GM12878 (cell line): ENCODE results near the gene LTB4R. TPM values are rescaled to one million over a fixed set of nuclear protein-coding genes. Genes with fewer than 3 reads are reported as not detected.

ENCODE experiments used
- ATAC-seq: fragments of 200-7000 bp; cut with Tn5 transposase; 3 replicates; pipeline ENCODE4 v1.9.1; 2020; ENCODE audit warnings: mild to moderate bottlenecking, moderate library complexity
- BruUV-seq: library from RNA; stranded (reverse); fragments of 400-500 nt; replicated peaks from 2 replicates; lab custom pipeline; 2021; lab: Mats Ljungman, UMichigan
- CTCF ChIA-PET: fragments of 300-600 bp; sonication (Branson Sonifier 250); formaldehyde crosslinking; extraction: SDS; loops from one replicate; lab custom pipeline; 2021; ENCODE audit warnings: inconsistent platforms; lab: Yijun Ruan, JAX
- POLR2A ChIA-PET: fragments of 350-600 bp; formaldehyde crosslinking; extraction: SDS; loops from one replicate; lab custom pipeline; 2021; ENCODE audit warnings: inconsistent platforms; lab: Charles Lee
- RAD21 ChIA-PET: fragments of 300-600 bp; sonication (Branson Sonifier 250); formaldehyde crosslinking; loops from one replicate; lab custom pipeline; 2023; ENCODE audit warnings: antibody characterized with exemption; ENCODE audit not compliant: unreplicated experiment; lab: Charles Lee
- SMC1A ChIA-PET: fragments of 300-600 bp; sonication (Branson Sonifier 250); formaldehyde crosslinking; loops from one replicate; lab custom pipeline; 2023; ENCODE audit not compliant: unreplicated experiment, uncharacterized antibody; lab: Charles Lee
- DNase-seq: peaks from one replicate; pipeline ENCODE4 v3.0.0-alpha.2; 2011; ENCODE audit warnings: low read depth, low spot score
- FAIRE-seq: peaks from 3 replicates; lab custom pipeline; 2011; peaks lifted over from hg19 to GRCh38; lab: Jason Lieb, UNC
- H2AFZ ChIP-seq: 2 replicates; pipeline ENCODE4 v1.6.0; 2011; ENCODE audit warnings: low read depth, low read length, control low read depth; ENCODE audit not compliant: control insufficient read depth
- H3K27ac ChIP-seq: 2 replicates; pipeline ENCODE4 v1.5.1; 2011; ENCODE audit warnings: control low read depth; ENCODE audit not compliant: control insufficient read depth, insufficient read depth
- H3K27me3 ChIP-seq, 2 experiments: replicated peaks in 1 of 2; 2 replicates each; pipeline versions ENCODE4 v1.6.0 to v1.6.1; 2011; ENCODE audit warnings: low read length in 1 of 2; ENCODE audit not compliant: control insufficient read depth in 2 of 2, insufficient read depth in 2 of 2
- H3K36me3 ChIP-seq, 2 experiments: 2 replicates each; pipeline ENCODE4 v1.5.1; 2011; ENCODE audit warnings: low read length in 1 of 2; ENCODE audit not compliant: control insufficient read depth in 2 of 2, insufficient read depth in 2 of 2
- H3K4me1 ChIP-seq: 2 replicates; pipeline ENCODE4 v1.6.1; 2011; ENCODE audit warnings: mild to moderate bottlenecking, low read length, moderate library complexity, mixed read lengths; ENCODE audit not compliant: control insufficient read depth, insufficient read depth
- H3K4me2 ChIP-seq: 2 replicates; pipeline ENCODE4 v1.6.0; 2011; ENCODE audit warnings: control low read depth; ENCODE audit not compliant: control insufficient read depth, insufficient read depth
- H3K4me3 ChIP-seq: fragments of 200-600 bp; sonication (generic); 2 replicates; pipeline ENCODE4 v1.5.1; 2016
- H3K79me2 ChIP-seq: 2 replicates; pipeline ENCODE4 v1.6.0; 2011; ENCODE audit warnings: low read length; ENCODE audit not compliant: control insufficient read depth, insufficient read depth
- H3K9ac ChIP-seq: 2 replicates; pipeline ENCODE4 v1.8.0; 2011; ENCODE audit warnings: low read length, control low read depth, mixed read lengths; ENCODE audit not compliant: control insufficient read depth, insufficient read depth
- H3K9me3 ChIP-seq: replicated peaks from 3 replicates; pipeline ENCODE4 v1.5.1; 2011; ENCODE audit warnings: mild to moderate bottlenecking, low read length; ENCODE audit not compliant: control insufficient read depth, insufficient read depth
- H4K20me1 ChIP-seq: 2 replicates; pipeline ENCODE4 v1.6.0; 2011; ENCODE audit not compliant: control insufficient read depth, insufficient read depth
- MYC ChIP-seq: IDR thresholded peaks from 2 replicates; pipeline ENCODE4 v1.6.1; 2011; ENCODE audit warnings: mild to moderate bottlenecking, low read length, moderate library complexity, inconsistent platforms; ENCODE audit not compliant: insufficient read depth, insufficient replicate concordance, insufficient read length, severe bottlenecking
- POLR2A ChIP-seq: IDR thresholded peaks from 2 replicates; pipeline ENCODE4 v1.6.1; 2011; ENCODE audit warnings: low read depth, mild to moderate bottlenecking, low read length
- SUPT20H ChIP-seq: IDR thresholded peaks from 2 replicates; pipeline ENCODE4 v1.6.1; 2011; ENCODE audit warnings: low read depth, mild to moderate bottlenecking, low read length, moderate library complexity, borderline replicate concordance; ENCODE audit not compliant: control insufficient read depth
- WGBS: methylation state at CpG from one replicate; pipeline ENCODE4 v1.1.6; 2016; ENCODE audit warnings: low lambda C conversion rate; ENCODE audit not compliant: insufficient replicate concordance, insufficient coverage; ENCODE audit errors: missing lambda C conversion rate; 5-methylcytosine and 5-hydroxymethylcytosine counted together
- in situ Hi-C: fragments of 300-500 bp; cut with MboI; formaldehyde crosslinking; loops from 9 replicates; pipeline ENCODE4 v1.14.3; 2018; ENCODE audit warnings: mixed read lengths
- intact Hi-C: fragments of 100-400 bp; cut with micrococcal nuclease; formaldehyde crosslinking; loops from one replicate; pipeline ENCODE4 v1.14.2; 2022; ENCODE audit not compliant: unreplicated experiment
- polyA plus RNA-seq, 11 experiments: library from polyadenylated mRNA; depleted of rRNA in 4 of 11; unstranded in 6 of 11; stranded (reverse) in 5 of 11; fragments of >200 nt; fragmentation: Nextera tagmentation in 4 of 11; fragmentation: Illumina TruSeq in 1 of 11; extraction: Ambion mirVana in 4 of 11; extraction: Trizol in 1 of 11; gene quantifications; 1 replicate in 1 of 11; 2 replicates in 10 of 11; pipeline versions ENCODE4 v1.2.1 to v1.2.3, GENCODE V29; 2011 to 2016; ENCODE audit warnings: inconsistent platforms in 2 of 11, missing spikeins in 2 of 11, low read depth in 1 of 11
- total RNA-seq, 4 experiments: library from RNA; depleted of rRNA in 3 of 4; stranded (reverse); fragments of >200 nt in 3 of 4; fragmentation: Illumina TruSeq in 1 of 4; extraction: Trizol in 1 of 4; gene quantifications; 2 replicates each; pipeline versions ENCODE4 v1.2.1 to v1.2.3, GENCODE V29; 2013 to 2021
- TF ChIP-seq, protein P1 (sequence below): fragments of 450-650 bp; IDR thresholded peaks from 2 replicates; pipeline ENCODE4 v1.6.1; 2017; ENCODE audit warnings: mild to moderate bottlenecking

LTB4R gene
- total and polyA plus RNA-seq, 10 of the 15 experiments (the other 5 are each of a cell fraction or from before 2014, with no cell fraction given) = 1.2 to 14.0 (median 4.0) TPM

DNA sequence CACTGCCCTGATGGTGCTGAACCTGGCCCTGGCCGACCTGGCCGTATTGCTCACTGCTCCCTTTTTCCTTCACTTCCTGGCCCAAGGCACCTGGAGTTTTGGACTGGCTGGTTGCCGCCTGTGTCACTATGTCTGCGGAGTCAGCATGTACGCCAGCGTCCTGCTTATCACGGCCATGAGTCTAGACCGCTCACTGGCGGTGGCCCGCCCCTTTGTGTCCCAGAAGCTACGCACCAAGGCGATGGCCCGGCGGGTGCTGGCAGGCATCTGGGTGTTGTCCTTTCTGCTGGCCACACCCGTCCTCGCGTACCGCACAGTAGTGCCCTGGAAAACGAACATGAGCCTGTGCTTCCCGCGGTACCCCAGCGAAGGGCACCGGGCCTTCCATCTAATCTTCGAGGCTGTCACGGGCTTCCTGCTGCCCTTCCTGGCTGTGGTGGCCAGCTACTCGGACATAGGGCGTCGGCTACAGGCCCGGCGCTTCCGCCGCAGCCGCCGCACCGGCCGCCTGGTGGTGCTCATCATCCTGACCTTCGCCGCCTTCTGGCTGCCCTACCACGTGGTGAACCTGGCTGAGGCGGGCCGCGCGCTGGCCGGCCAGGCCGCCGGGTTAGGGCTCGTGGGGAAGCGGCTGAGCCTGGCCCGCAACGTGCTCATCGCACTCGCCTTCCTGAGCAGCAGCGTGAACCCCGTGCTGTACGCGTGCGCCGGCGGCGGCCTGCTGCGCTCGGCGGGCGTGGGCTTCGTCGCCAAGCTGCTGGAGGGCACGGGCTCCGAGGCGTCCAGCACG is 4.7 kb downstream of the LTB4R start:
- FAIRE-seq (no peak), ATAC-seq (no peak)
- in situ Hi-C loops (no loop called here), intact Hi-C loops (no loop called here)
- Histone ChIP-seq H3K4me3 (no peak overlapping the region), H3K36me3 (no peaks in the 10 kb centered on the region), H3K4me2 (no peak overlapping the region), H4K20me1 (no peaks in the 10 kb centered on the region; the same call in 1 of the 2 replicates)
- CTCF ChIA-PET = interaction anchor here (0.9 kb wide), 1 partner anchor 126 kb away, joined by 3 read pairs; no protein-coding TSS in a partner anchor
- SMC1A ChIA-PET = no interaction called here
- RAD21 ChIA-PET = no interaction called here
- WGBS = 97% methylated on average over 68 of the region's 70 CpGs
- POLR2A ChIA-PET = no interaction called here
- BruUV-seq = no TSS peak
- 0 out of 2 replicates have a peak, but pooled peaks have one; percentile 9 for TF ChIP-seq POLR2A
- no peak for TF ChIP-seq MYC
- no peak for TF ChIP-seq SUPT20H
- TF ChIP-seq, protein P1, sequence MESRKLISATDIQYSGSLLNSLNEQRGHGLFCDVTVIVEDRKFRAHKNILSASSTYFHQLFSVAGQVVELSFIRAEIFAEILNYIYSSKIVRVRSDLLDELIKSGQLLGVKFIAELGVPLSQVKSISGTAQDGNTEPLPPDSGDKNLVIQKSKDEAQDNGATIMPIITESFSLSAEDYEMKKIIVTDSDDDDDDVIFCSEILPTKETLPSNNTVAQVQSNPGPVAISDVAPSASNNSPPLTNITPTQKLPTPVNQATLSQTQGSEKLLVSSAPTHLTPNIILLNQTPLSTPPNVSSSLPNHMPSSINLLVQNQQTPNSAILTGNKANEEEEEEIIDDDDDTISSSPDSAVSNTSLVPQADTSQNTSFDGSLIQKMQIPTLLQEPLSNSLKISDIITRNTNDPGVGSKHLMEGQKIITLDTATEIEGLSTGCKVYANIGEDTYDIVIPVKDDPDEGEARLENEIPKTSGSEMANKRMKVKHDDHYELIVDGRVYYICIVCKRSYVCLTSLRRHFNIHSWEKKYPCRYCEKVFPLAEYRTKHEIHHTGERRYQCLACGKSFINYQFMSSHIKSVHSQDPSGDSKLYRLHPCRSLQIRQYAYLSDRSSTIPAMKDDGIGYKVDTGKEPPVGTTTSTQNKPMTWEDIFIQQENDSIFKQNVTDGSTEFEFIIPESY = no peak
- TF ChIP-seq, all 136 proteins: peak for 1
- Histone ChIP-seq H3K79me2 (no peaks in the 10 kb centered on the region), H3K27me3 (no peaks in the 10 kb centered on the region), H3K9ac (no peak overlapping the region), H3K27ac (no peak overlapping the region), H2AFZ (no peak overlapping the region), H3K4me1 (peaks cover 19% of the 10 kb centered on the region), H3K9me3 (no peaks in the 10 kb centered on the region)
- no peak for DNase-seq
